H1 (cell line): ENCODE results near the gene ABLIM1. TPM values are rescaled to one million over a fixed set of nuclear protein-coding genes. Genes with fewer than 3 reads are reported as not detected.

ENCODE experiments used
- CTCF ChIA-PET: fragments of 300-600 bp; sonication (Branson Sonifier 250); formaldehyde crosslinking; loops from one replicate; lab custom pipeline; 2021; ENCODE audit not compliant: partially characterized antibody; lab: Charles Lee
- POLR2A ChIA-PET: fragments of 300-600 bp; sonication (Branson Sonifier 250); formaldehyde crosslinking; loops from one replicate; lab custom pipeline; 2021; ENCODE audit warnings: inconsistent platforms; ENCODE audit not compliant: partially characterized antibody; lab: Charles Lee
- DNase-seq, 2 experiments: peaks; one replicate each; pipeline versions ENCODE4 v3.0.0 to v3.0.0-alpha.2; 2010 to 2022; ENCODE audit warnings: low spot score in 2 of 2, low read depth in 1 of 2, mixed read lengths in 1 of 2
- FAIRE-seq: peaks from 2 replicates; lab custom pipeline; 2011; peaks lifted over from hg19 to GRCh38; lab: Jason Lieb, UNC
- H2AFZ ChIP-seq: 2 replicates; pipeline ENCODE4 v1.8.1; 2012; ENCODE audit warnings: low read length, inconsistent platforms
- H2AK5ac ChIP-seq: 2 replicates; pipeline ENCODE4 v1.6.1; 2013; ENCODE audit warnings: low read depth, low read length
- H2BK120ac ChIP-seq: replicated peaks from 2 replicates; pipeline ENCODE3; 2013; ENCODE audit warnings: low read depth, low read length, inconsistent platforms
- H2BK12ac ChIP-seq: 2 replicates; pipeline ENCODE4 v1.6.1; 2013; ENCODE audit warnings: low read depth, low read length
- H2BK15ac ChIP-seq: 2 replicates; pipeline ENCODE4 v1.6.1; 2013; ENCODE audit warnings: low read length
- H2BK20ac ChIP-seq: 2 replicates; pipeline ENCODE4 v1.6.1; 2013; ENCODE audit warnings: low read length
- H2BK5ac ChIP-seq: 2 replicates; pipeline ENCODE4 v1.6.1; 2013; ENCODE audit warnings: low read depth, low read length
- H3K14ac ChIP-seq: 2 replicates; pipeline ENCODE4 v1.6.1; 2013; ENCODE audit warnings: inconsistent platforms; ENCODE audit not compliant: insufficient read length
- H3K18ac ChIP-seq: 2 replicates; pipeline ENCODE4 v1.6.1; 2013; ENCODE audit warnings: low read length; ENCODE audit errors: extremely low read depth
- H3K23ac ChIP-seq: 2 replicates; pipeline ENCODE4 v1.6.1; 2013; ENCODE audit warnings: inconsistent platforms; ENCODE audit not compliant: insufficient read length
- H3K23me2 ChIP-seq: 2 replicates; pipeline ENCODE4 v1.6.1; 2013; ENCODE audit warnings: low read depth, low read length
- H3K27ac ChIP-seq: 2 replicates; pipeline ENCODE4 v1.6.1; 2011; ENCODE audit warnings: low read depth, low read length, inconsistent platforms
- H3K27me3 ChIP-seq, 4 experiments: replicated peaks in 1 of 4; 1 replicate in 1 of 4; 2 replicates in 3 of 4; pipeline versions ENCODE4 v1.6.1 to v1.8.1; 2011 to 2013; ENCODE audit warnings: low read length in 3 of 4, mild to moderate bottlenecking in 3 of 4, inconsistent platforms in 2 of 4, mixed read lengths in 2 of 4, moderate library complexity in 1 of 4; ENCODE audit not compliant: control insufficient read depth in 3 of 4, insufficient read depth in 3 of 4; ENCODE audit errors: extremely low read depth in 1 of 4
- H3K36me3 ChIP-seq, 4 experiments: 2 replicates each; pipeline versions ENCODE4 v1.6.1 to v1.8.1; 2011 to 2013; ENCODE audit warnings: mild to moderate bottlenecking in 4 of 4, low read length in 3 of 4, moderate library complexity in 2 of 4, control low read depth in 1 of 4, inconsistent platforms in 1 of 4; ENCODE audit not compliant: insufficient read depth in 4 of 4, control insufficient read depth in 2 of 4
- H3K4ac ChIP-seq: replicated peaks from 2 replicates; pipeline ENCODE3; 2013; ENCODE audit warnings: low read length, low read depth, mixed read lengths, inconsistent platforms; ENCODE audit not compliant: insufficient read length
- H3K4me1 ChIP-seq, 4 experiments: replicated peaks in 1 of 4; 1 replicate in 1 of 4; 2 replicates in 3 of 4; pipeline versions ENCODE4 v1.6.1 to v1.8.1; 2011 to 2013; ENCODE audit warnings: low read length in 3 of 4, inconsistent platforms in 2 of 4, mixed read lengths in 1 of 4; ENCODE audit not compliant: insufficient read depth in 4 of 4, control insufficient read depth in 3 of 4
- H3K4me2 ChIP-seq, 2 experiments: 2 replicates each; pipeline versions ENCODE4 v1.6.1 to v1.8.1; 2011 to 2013; ENCODE audit warnings: low read depth in 2 of 2, low read length in 2 of 2, control low read depth in 1 of 2, inconsistent platforms in 1 of 2, mild to moderate bottlenecking in 1 of 2; ENCODE audit not compliant: insufficient read depth in 1 of 2
- H3K4me3 ChIP-seq, 4 experiments: fragments of 200-600, 300-600 bp in 1 of 4; sonication (generic), shearing (Covaris generic), sonication (Bioruptor Twin) in 1 of 4; 2 replicates each; pipeline versions ENCODE4 v1.5.1 to v1.8.1; 2011 to 2016; ENCODE audit warnings: low read length in 4 of 4, low read depth in 3 of 4, control low read depth in 2 of 4, inconsistent platforms in 2 of 4, mild to moderate bottlenecking in 2 of 4, mixed read lengths in 1 of 4, moderate library complexity in 1 of 4; ENCODE audit not compliant: insufficient read depth in 2 of 4; ENCODE audit errors: extremely low read depth in 1 of 4
- H3K56ac ChIP-seq: replicated peaks from 2 replicates; pipeline ENCODE3; 2013; ENCODE audit warnings: low read depth, mild to moderate bottlenecking, mixed read lengths, low read length, inconsistent platforms; ENCODE audit not compliant: insufficient read length
- H3K79me1 ChIP-seq: 2 replicates; pipeline ENCODE4 v1.6.1; 2013; ENCODE audit warnings: low read depth, low read length, control low read depth
- H3K79me2 ChIP-seq, 2 experiments: 2 replicates each; pipeline versions ENCODE4 v1.6.1 to v1.8.1; 2012 to 2013; ENCODE audit warnings: low read length in 2 of 2, mild to moderate bottlenecking in 2 of 2, inconsistent platforms in 1 of 2; ENCODE audit not compliant: insufficient read depth in 2 of 2, control insufficient read depth in 1 of 2
- H3K9ac ChIP-seq, 4 experiments: replicated peaks in 1 of 4; 1 replicate in 1 of 4; 2 replicates in 3 of 4; pipeline versions ENCODE4 v1.6.1 to v1.8.1; 2011 to 2013; ENCODE audit warnings: low read depth in 3 of 4, low read length in 3 of 4, control low read depth in 2 of 4, mild to moderate bottlenecking in 2 of 4, moderate library complexity in 2 of 4, inconsistent platforms in 1 of 4; ENCODE audit errors: extremely low read depth in 1 of 4
- H3K9me3 ChIP-seq, 2 experiments: 2 replicates each; pipeline versions ENCODE4 v1.6.1 to v1.8.1; 2012 to 2013; ENCODE audit warnings: mild to moderate bottlenecking in 2 of 2, moderate library complexity in 2 of 2, control low read depth in 1 of 2, inconsistent platforms in 1 of 2, low read depth in 1 of 2, low read length in 1 of 2, mixed read lengths in 1 of 2; ENCODE audit not compliant: insufficient read depth in 2 of 2
- H4K20me1 ChIP-seq, 2 experiments: replicated peaks in 1 of 2; 2 replicates each; pipeline versions ENCODE3 to v1.8.1; 2011 to 2013; ENCODE audit warnings: inconsistent platforms in 2 of 2, low read length in 2 of 2, mild to moderate bottlenecking in 1 of 2; ENCODE audit not compliant: insufficient read depth in 2 of 2, control insufficient read depth in 1 of 2
- H4K5ac ChIP-seq: 2 replicates; pipeline ENCODE4 v1.6.1; 2013; ENCODE audit warnings: low read length, low read depth, mixed read lengths, inconsistent platforms; ENCODE audit not compliant: insufficient read length
- H4K8ac ChIP-seq: 2 replicates; pipeline ENCODE4 v1.8.0; 2013; ENCODE audit warnings: mild to moderate bottlenecking, moderate library complexity, low read length, inconsistent platforms; ENCODE audit not compliant: insufficient read depth; ENCODE audit errors: extremely low read depth
- H4K91ac ChIP-seq: replicated peaks from 2 replicates; pipeline ENCODE3; 2013; ENCODE audit warnings: low read length, mixed read lengths, inconsistent platforms; ENCODE audit not compliant: insufficient read length
- BACH1 ChIP-seq: IDR thresholded peaks from 2 replicates; pipeline ENCODE4 v1.6.1; 2012; ENCODE audit warnings: low read length, improper control_type of control experiment
- CHD1 ChIP-seq: IDR thresholded peaks from 2 replicates; pipeline ENCODE4 v1.6.1; 2012; ENCODE audit warnings: low read depth, low read length, improper control_type of control experiment
- RNF2 ChIP-seq: fragments of 200-900, 300-1000 bp; sonication (generic); IDR thresholded peaks from 2 replicates; pipeline ENCODE4 v1.7.1; 2016; ENCODE audit warnings: borderline replicate concordance, low read depth, mild to moderate bottlenecking, antibody characterized with exemption, low read length; ENCODE audit not compliant: poor library complexity, severe bottlenecking; ENCODE audit errors: missing control alignments
- TAF1 ChIP-seq: IDR thresholded peaks from 2 replicates; pipeline ENCODE4 v1.6.1; 2011; ENCODE audit warnings: mild to moderate bottlenecking, low read depth, low read length
- WGBS, 2 experiments: shearing (Covaris generic) in 1 of 2; methylation state at CpG; one replicate each; pipeline versions ENCODE4 v1.1.6 to v1.1.7; 2013 to 2015; ENCODE audit warnings: low lambda C conversion rate in 2 of 2, mixed read lengths in 2 of 2, inconsistent platforms in 1 of 2, low coverage in 1 of 2, missing lambda C conversion rate in 1 of 2; ENCODE audit not compliant: insufficient replicate concordance in 2 of 2, insufficient coverage in 1 of 2, insufficient read length in 1 of 2; ENCODE audit errors: extremely low coverage in 1 of 2, missing lambda C conversion rate in 1 of 2; 5-methylcytosine and 5-hydroxymethylcytosine counted together
- polyA plus RNA-seq, 7 experiments: library from polyadenylated mRNA; depleted of rRNA in 3 of 7; stranded (reverse) in 5 of 7; unstranded in 2 of 7; fragments of >200 nt in 5 of 7; fragments of 200-250 nt in 2 of 7; gene quantifications; 1 replicate in 5 of 7; 2 replicates in 1 of 7; 4 replicates in 1 of 7; pipeline versions ENCODE4 v1.2.1 to v1.2.3, GENCODE V29; 2011 to 2013; ENCODE audit warnings: missing spikeins in 2 of 7, mixed read lengths in 2 of 7
- total RNA-seq: library from RNA; stranded (reverse); fragmentation: NEBNext Ultra II Directional; extraction: Animal tissue kit (Norgen Biotek cat#: 25700); gene quantifications from 2 replicates; pipeline ENCODE4 v1.2.1, GENCODE V29; 2021

The ABLIM1 gene
- total and polyA plus RNA-seq, 2 of the 8 experiments (the other 6 are each of a cell fraction or from before 2014, with no cell fraction given), result 51.2 to 51.7 TPM

GRCh38 chr10:114540236-114540635 is 117.8 kb downstream of the ABLIM1 start:
- no peak overlapping the region; a peak in 1 of 4 replicates for H3K4me2 ChIP-seq
- no peaks in the 10 kb centered on the region for H3K79me1 ChIP-seq
- H3K79me2 ChIP-seq, result no peaks in the 10 kb centered on the region
- no peaks in the 10 kb centered on the region for H4K20me1 ChIP-seq
- FAIRE-seq (no peak), DNase-seq (no peak)
- no peak overlapping the region for H4K5ac ChIP-seq
- H2AK5ac ChIP-seq, result no peak overlapping the region
- no peak overlapping the region for H2BK15ac ChIP-seq
- H3K9me3 ChIP-seq, result peaks cover 0 to 3% of the 10 kb centered on the region in 2 experiments; a peak in 1 of 4 replicates
- no peak overlapping the region for H2AFZ ChIP-seq
- no peak overlapping the region for H4K91ac ChIP-seq
- TF ChIP-seq CHD1 (no peak), BACH1 (no peak), TAF1 (no peak), RNF2 (no peak)
- TF ChIP-seq, all 59 proteins: peak for 0
- ChIA-PET CTCF (interaction anchor here (0.6 to 6.4 kb wide), 8 partner anchors 10 to 236 kb away, joined by 3 to 48 read pairs (median 5); no protein-coding TSS in a partner anchor), POLR2A (no interaction called here)
- 76% methylated on average over 8 of the region's 8 CpGs; no CpG with 5 or more reads in 1 of the 2 experiments for WGBS, 2 experiments
- Histone ChIP-seq H4K8ac (no peak overlapping the region), H3K27me3 (peaks cover 0 to 10% (median 0%) of the 10 kb centered on the region in 4 experiments; a peak in 3 of 7 replicates), H2BK12ac (no peak overlapping the region), H3K23me2 (no peaks in the 10 kb centered on the region), H3K4me1 (peaks cover 6 to 11% (median 10%) of the 10 kb centered on the region in 4 experiments), H3K23ac (no peak overlapping the region), H3K36me3 (no peaks in the 10 kb centered on the region), H3K9ac (no peak overlapping the region), H3K18ac (no peak overlapping the region), H3K56ac (no peak overlapping the region), H2BK5ac (no peak overlapping the region), H3K4me3 (no peak overlapping the region), H2BK120ac (no peak overlapping the region), H3K27ac (no peak overlapping the region), H2BK20ac (no peak overlapping the region), H3K14ac (no peak overlapping the region), H3K4ac (no peak overlapping the region)
